Activated CD4-positive, alpha-beta T cell treated with anti-CD3 and anti-CD28 coated beads, Interleukin-2, amount 50 U/mL, for 24 hours (primary cell): ENCODE measurements around the gene MAML1.
"Not testable (repeated sequence)": the region's sequence is repeated elsewhere in the genome, so short reads cannot be mapped to it uniquely, and the experiment has no call there.

ENCODE experiments used
- DNase-seq, 2 donors: peaks; one replicate each; pipeline ENCODE4 v3.0.0-alpha.2; 2020; ENCODE audit warnings: low read depth in 1 of 2, low spot score in 1 of 2

The MAML1 gene

DNA sequence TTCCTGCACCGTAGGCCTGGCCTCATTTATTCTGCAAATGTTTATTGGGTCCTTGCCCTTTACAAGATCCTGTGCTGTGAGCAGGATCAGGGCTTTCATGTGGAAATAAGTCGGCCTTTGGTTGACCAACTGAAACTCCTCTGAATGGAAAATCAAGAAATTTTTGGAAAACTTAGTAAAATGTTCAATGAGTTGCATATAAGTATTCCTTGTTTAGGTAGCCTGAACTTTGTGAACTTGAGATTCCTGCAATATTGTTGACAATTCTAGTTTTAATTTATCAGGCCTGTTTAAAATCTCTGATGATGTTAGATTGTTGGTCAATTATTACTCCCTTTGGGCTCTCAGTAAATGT is 1.1 kb downstream of the MAML1 start:
- DNase-seq: no peak

DNA sequence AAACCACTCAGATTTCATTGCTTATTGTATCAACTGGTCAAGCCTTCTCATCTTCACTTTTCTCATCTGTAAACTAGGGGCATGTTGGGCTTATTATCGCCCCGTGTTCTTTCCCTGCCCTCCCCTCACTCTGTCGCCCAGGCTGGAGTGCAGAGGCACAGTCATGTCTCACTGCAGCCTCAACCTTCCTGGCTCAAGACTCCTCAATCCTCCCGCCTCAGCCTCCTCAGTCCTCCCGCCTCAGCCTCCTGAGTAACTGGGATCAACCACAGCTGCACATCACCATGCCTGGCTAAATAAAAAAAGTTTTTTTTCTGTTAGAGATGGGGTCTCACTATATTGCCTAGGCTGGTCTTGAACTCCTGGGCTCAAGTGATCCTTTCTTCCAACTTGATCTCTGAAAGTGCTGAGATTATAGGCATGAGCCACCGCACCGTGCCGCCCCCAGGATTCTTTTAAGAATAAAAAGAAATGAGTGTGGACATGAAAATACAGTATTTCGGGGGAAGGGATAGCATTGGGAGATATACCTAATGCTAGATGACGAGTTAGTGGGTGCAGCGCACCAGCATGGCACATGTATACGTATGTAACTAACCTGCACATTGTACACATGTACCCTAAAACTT is 2.0 kb downstream of the MAML1 start:
- DNase-seq: no peak

DNA sequence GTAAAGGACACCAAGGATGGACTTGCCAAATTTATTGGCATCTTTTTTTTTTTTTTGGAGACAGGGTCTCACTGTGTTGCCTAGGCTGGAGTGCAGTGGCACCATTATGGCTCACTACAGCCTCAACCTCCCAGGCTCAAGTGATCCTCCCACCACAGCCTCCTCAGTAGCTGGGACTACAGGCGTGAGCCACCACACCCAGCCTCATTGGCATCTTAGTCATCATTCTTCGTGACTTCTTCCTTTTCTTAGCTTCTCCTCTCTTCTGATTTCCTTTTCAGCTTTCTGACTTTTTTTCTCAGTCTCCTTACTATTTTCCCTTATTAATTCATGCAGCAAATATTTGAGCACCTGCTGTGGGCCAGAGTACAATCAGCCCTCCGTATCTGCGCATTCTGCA is 6.1 kb downstream of the MAML1 start:
- DNase-seq: no peak

DNA sequence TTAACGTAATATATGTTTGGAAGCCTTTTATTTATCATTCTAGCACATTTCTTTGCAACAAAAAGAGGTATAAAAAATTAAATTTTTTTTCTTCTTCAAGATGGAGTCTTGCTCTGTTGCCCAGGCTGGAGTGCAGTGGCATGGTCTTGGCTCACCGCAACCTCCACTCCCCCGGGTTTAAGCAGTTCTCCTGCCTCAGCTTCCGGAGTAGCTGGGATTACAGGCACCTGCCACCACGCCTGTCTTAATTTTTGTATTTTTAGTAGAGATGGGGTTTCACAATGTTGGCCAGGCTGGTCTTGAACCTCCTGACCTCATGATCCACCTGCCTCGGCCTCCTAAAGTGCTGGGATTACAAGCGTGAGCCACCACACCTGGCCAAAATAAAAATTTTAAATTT is 11.5 kb downstream of the MAML1 start:
- not testable (repeated sequence) for DNase-seq

DNA sequence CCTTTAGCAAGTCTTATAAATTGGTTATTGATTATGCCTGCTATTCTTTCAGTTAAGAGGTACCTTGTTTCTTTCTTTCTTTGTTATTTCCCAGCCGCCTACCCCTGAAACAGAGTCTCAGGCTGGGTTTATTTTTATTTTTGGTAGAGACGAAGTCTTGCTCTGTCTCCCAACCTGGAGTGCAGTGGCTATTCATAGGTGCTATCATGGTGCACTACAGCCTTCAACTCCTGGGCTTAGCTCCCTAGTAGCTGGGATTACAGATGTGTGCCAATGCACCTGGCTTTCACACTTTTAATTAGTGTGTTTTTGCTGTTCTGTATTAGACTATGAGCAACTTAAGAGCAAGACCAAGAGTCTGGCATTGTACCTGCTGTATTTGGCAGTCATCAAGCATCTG is 14.2 kb downstream of the MAML1 start:
- no peak for DNase-seq

DNA sequence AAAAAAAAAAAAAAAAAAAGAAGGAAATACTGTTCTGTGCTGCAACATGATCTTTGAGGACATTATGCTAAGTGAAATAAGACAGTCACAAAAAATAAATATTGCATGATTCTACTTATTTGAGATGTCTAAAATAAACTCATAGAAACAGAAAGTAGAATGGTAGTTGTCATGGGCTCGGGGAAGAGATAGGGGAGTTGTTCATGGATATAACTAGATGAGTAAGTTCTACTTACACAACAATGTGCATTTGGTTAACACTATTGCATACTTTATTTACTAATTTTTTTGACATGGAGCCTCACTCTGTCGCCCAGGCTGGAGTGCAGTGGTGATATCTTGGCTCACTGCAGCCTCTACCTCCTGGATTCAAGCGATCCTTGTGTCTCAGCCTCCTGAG is 15.2 kb downstream of the MAML1 start:
- no peak for DNase-seq

DNA sequence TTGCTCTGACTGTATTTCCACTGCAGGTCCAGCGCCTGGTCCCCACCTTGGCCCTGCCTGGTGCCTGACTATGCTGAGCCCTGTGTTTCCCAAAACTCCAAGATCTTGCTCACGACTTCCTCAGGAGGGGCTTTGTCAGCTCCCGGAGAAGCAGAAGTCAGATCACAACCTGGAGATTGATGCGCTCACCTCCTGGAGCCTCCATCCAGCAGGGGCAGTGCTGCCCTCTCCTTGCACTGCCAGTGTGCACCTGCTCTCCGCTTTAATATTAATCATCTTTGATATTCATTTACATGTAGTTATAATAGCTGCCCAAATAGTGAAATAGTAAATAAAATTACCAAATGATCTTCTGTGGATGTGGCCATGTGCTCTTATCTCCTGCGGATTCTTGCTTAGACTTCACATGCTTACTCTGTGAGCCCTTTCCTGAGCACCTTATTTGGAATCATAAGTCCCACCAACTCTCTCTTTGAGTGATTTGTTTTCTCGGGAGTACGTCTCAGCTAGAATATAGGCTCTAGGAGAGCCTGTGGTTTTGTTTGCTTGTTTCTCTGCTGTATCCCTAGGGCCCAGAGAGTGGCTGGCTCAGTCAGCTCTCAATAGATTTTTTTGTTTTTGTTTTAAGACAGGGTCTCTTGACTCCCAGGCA is 17.4 kb downstream of the MAML1 start:
- no peak for DNase-seq

DNA sequence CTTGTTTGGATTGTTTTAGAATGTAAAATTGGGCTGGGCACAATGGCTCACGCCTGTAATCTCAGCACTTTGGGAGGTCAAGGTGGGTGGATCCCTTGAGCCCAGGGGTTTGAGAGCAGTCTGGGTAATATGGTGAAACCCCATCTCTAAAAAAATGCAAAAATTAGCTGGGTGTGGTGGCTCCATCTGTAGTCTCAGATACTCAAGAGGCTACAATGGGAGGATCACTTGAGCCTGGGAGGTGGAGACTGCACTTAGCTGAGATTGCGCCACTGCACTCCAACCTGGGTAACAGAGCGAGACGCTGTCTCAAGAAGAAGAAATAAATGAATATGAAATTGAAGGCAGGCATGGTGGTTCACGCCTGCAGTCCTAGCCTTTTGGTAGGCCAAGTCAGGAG is 21.3 kb downstream of the MAML1 start:
- DNase-seq: no peak

DNA sequence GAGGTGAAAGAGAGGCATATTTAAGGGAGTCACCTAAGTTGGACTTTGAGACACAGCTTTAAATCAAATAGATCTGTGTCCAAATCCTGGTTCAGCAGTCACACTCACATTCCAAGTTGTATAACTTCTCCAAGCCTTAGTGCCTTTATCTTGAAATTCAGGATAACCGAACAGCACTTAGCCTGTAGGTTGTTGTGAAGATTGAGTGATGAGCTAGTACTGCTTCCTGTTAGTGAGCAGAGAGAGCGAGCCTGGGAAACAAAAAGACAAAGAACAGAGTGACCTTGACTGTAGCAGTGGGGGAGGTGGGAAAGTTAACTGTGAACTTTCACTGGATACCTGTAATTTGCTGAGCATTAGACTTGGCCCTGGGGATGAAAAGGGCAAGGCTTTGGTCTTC is 22.4 kb downstream of the MAML1 start:
- no peak for DNase-seq

DNA sequence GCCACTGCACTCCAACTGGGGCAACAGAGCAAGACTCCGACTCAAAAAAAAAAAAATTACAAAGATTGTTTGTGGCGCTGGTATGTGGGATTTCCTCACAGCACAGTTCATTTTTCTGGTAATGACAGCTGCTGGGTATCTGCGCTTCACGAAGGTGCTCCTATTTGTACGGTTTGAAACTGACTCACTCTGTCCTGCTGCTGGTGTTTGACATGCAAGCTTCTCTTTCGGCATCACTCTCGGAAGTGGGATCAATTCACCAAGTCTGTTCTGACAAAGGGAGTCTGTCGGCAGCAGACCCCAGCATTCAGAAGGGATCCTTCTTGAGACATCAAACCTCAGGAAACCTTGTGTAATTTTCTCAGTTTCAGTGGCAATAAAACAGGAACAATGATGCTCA is 26.3 kb downstream of the MAML1 start:
- no peak for DNase-seq

DNA sequence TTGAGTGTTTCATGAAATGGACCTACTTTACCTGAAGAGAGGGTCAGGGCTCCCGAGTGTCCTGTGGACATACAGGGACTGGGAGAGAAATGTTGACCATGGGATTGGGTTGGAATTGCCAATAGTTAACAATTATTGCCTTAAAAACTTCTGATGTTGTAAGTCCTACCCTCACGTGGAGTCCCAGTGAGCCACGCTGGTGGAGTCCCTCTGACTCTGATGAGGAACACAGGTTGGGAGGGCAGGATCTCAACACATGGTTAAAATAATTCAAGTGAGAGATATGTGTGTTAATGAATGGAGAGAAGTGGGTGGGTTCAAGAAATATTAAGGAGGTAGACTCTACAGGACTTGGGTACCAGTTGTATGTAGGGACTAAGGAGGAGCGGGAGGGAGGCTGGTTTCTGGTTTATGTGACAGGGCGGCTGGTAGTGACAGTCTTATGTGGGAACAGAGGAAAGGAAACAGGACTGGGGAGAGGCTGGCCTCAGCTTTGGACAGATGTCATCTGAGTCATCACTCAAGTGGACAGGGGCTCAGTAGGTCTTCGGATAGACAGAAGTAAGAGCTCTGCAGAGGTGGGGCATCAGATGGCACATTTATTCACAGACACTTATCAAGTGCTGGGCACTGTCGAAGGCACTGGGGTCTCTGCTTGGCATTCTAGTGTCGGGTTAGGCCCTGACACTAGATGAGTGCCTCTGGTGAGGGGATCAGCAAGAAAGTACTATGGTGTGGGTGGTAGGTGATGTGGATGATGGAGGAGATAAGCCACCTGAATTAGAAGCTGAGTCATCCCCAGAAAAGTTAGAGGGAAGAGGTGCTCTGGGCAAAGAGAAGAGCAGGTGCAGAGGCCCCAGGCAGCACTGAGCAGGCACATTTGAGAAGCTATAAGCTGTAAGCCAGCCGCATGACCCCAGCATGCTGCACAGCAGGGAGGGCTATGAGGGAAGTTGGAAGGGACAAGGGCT is 27.2 kb downstream of the MAML1 start:
- DNase-seq: peak in 1 of 2 donors; percentile 23

DNA sequence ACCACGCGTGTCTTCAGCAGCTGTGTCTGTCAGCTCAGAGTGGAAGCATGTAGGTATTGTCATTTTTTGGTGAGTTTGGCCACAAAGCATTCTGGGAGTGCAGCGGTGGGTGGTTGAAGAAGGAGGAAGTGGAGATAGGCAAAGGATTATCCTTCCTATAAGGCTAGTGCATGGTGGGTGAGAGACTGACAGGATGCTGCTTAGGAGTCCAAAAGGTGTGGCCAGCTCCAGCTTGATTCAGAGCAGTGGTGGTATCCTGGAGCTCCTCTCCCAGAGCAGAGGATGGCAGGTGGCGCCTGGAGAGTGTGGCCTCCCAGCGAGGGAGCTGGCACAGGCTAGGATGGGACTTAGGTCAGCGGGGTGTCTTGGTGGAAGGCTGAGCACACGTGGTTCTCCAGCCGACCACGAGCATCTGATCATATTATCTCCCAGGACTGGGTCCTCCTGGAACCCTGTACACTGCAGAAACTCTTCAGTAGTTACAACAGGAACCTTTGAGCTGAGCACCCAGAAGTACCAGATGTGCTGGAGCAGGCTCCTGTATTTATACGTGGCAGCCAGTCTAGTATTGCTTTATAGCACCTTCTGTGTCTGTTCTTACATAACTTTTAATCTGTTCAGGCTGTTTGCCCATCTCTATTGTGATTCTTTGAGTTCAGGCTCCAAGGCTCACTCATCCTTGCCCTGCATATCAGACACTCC is 29.6 kb downstream of the MAML1 start:
- no peak for DNase-seq

DNA sequence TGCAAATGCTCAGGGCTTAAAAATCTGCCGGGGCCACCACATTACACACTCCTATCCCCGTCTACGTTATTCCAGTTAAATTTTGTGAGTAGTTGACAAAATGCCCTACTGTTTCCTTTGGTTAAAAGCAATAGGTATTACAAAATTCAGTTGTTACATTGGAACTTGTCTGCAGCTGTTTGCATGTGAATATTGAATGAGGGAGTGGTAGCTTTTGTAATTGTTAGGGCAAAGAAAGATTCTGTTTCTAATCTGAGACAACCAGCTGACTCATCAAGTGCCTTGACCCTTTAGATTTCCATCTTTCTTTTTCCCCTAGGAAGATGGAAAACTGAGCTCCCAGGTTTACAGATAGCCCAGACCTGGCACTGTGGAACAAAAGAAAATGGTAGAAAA is 30.2 kb downstream of the MAML1 start:
- DNase-seq: no peak

DNA sequence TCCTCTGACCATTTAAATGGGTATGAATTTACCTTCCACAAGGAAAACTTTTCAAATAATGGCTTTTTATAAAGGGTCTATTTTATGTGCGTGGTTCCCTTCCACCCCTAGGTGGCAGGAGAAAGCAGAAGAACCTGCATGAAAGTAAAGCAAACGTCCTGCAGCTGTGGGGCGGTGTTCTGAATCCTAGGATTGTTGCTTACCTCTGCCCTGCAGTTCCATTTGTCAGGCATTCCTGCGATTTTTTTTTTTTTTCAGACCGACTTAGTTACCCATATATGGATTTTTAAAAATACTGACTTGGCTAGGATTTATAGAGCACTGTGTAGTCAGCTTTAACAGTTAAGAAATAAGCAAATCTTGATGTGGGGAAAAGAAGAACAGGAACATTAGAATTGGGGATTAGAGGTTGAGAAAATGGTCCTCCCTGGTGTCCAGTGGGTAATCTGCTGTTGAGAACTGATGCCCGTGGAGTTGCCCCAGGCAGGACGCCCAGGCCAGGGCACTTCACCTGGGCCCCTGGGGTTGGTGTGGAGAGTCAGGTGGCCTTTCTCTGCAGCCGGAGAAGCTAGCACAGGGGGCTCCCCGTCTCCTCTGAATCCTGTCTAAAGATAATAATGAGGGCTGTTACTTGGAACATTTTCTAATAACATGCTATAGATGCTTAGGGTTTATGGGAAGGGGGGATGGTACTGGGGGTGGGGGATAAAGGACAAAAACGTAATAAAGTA is 30.8 kb downstream of the MAML1 start:
- peak in 1 of 2 donors; percentile 39 for DNase-seq

DNA sequence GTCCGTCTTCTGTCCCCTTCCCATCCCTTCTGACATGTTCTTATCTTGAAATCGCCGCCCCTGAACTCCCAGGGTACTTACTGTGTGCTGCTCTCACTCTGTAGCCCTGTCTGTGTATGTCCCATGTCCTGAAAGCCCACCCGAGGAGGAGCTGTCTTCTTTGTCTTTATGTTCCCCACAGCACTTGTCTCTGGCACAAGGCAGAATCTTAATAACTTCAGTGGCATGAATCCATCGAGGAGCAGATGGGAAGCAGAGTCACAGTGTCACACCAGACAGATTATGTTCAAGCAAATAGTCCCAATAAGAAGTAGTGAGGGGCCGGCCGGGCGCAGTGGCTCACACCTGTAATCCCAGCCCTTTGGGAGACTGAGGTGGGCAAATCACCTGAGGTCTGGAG is 31.4 kb downstream of the MAML1 start:
- DNase-seq: no peak

DNA sequence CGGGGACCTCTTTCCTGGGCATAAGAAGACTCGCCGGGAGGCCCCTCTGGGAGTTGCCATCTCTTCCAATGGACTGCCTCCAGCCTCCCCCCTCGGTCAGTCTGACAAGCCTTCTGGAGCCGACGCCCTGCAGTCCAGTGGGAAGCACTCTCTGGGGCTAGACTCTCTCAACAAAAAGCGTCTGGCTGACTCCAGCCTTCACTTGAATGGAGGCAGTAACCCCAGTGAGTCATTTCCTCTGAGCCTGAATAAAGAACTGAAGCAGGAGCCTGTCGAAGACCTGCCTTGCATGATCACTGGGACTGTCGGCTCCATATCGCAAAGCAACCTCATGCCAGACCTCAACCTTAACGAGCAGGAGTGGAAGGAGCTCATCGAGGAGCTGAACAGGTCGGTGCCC is 32.8 kb downstream of the MAML1 start:
- no peak for DNase-seq

DNA sequence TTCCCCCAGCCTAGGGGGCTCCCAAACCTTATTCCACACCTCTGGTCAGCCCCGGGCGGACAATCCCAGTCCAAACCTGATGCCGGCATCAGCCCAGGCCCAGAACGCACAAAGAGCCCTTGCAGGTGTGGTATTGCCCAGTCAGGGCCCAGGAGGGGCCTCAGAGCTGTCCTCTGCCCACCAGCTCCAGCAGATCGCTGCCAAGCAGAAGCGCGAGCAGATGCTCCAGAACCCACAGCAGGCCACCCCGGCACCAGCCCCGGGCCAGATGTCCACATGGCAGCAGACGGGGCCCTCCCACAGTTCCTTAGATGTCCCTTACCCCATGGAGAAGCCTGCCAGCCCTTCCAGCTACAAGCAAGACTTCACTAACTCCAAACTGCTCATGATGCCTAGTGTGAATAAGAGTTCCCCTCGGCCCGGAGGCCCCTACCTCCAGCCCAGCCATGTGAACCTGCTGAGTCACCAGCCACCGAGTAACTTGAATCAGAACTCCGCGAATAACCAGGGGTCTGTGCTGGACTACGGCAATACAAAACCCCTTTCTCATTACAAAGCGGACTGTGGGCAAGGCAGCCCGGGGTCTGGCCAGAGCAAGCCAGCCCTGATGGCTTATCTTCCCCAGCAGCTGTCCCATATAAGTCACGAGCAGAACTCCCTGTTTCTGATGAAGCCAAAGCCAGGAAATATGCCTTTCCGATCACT is 33.6 kb downstream of the MAML1 start:
- no peak for DNase-seq

DNA sequence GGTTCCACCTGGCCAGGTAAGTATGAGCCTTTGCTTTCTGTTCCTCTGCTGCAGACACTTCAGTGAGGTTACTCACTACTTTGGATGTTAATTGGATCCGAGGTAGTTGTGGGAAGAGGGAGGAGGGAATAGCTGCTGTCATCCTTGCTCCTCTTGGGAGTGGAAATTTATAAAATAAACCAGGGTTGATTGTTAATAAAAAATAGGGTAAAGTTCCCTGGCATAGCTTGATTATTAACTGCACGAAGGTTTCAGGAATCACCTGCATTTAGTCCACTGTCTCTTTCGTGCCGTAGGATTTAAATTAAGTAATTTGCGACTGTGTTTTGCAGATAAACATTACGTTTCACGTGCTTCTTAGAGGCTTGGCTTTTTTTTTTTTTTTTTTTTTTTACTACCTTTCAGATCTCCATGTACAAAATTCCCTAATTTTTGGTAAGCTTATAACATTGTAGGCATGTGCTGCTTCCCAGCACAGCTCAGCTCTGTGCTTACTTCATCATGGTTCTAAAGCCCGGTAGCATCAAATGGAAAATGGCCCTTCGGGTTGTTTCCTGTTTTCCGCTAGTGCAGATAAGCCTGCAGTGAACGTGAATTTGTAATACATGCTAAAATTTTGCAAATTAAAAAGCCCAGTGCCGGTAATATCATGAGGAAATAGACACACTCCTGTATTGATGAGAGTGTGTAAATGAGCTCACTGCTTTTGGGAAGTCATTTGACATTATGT is 34.3 kb downstream of the MAML1 start:
- no peak for DNase-seq

DNA sequence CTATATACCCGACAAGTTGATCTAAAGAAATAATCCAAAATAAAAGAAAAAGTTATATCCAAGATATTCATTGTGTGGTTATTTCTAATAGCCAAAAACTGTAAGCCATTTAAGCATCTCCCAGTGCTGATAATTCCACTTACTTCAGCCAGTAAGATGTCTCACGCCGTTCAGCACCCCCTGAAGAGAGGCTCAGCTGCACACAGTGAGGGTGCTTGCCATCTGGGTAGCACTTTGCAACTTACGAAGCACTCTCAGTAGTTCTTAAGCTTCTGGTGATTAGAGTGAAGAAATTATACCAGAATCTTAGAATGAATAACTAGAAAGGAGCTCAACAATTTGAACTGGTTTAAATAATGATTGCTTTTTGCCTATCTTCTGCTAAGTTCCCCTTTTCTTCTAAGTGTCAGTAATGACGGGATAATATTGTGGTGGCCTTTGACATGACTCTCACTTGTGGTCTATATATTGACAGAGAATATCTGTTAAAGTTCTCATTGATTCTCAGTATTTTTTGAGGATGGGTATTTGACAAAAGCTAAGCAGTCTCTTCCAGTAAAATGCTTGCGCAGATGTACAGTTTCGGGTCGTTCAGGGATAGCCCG is 35.0 kb downstream of the MAML1 start:
- DNase-seq: no peak
